Left ventricle myocardium inferior (tissue), 1 donor: Measurements from ENCODE around the gene STK32C. TPM values are rescaled to one million over a fixed set of nuclear protein-coding genes. Genes with fewer than 3 reads are reported as not detected.

ENCODE experiments used
- DNase-seq: peaks from one replicate; pipeline ENCODE4 v3.0.0-alpha.2; 2020
- H3K27ac ChIP-seq: fragments of 200-600 bp; replicated peaks from 2 replicates; pipeline ENCODE4 v1.8.0; 2021
- H3K27me3 ChIP-seq: fragments of 200-600 bp; 2 replicates; pipeline ENCODE4 v1.8.0; 2021; ENCODE audit warnings: low read depth
- H3K36me3 ChIP-seq: fragments of 200-600 bp; 2 replicates; pipeline ENCODE4 v1.8.0; 2021
- H3K4me1 ChIP-seq: fragments of 200-600 bp; 2 replicates; pipeline ENCODE4 v1.8.0; 2021
- H3K4me3 ChIP-seq: fragments of 200-600 bp; 2 replicates; pipeline ENCODE4 v1.8.0; 2021; ENCODE audit warnings: mild to moderate bottlenecking, moderate library complexity
- H3K9me3 ChIP-seq: fragments of 200-600 bp; replicated peaks from 2 replicates; pipeline ENCODE4 v1.8.0; 2021
- CTCF ChIP-seq: fragments of 200-600 bp; IDR thresholded peaks from 2 replicates; pipeline ENCODE4 v1.8.0; 2021; ENCODE audit warnings: antibody characterized with exemption, mild to moderate bottlenecking, borderline replicate concordance
- intact Hi-C: fragments of 100-400 bp; cut with micrococcal nuclease; formaldehyde crosslinking; loops from one replicate; pipeline ENCODE4 v1.11.0; 2022
- total RNA-seq: library from RNA; stranded (reverse); fragmentation: NEBNext Ultra II Directional; extraction: Animal tissue kit (Norgen Biotek cat#: 25700); gene quantifications from one replicate; pipeline ENCODE4 v1.2.1, GENCODE V29; 2021
- donor health status: DM: no; HTN: yes; CAD: no; lungs with severe emphysema.

STK32C gene
- total RNA-seq, 1 donor from 2014 or later, result 4.4 TPM

- intact Hi-C loops, result no loop called here
- H3K27me3 ChIP-seq, result no peaks in the 10 kb centered on the region
- no peak overlapping the region for H3K4me3 ChIP-seq
- H3K4me1 ChIP-seq, result peaks cover 22% of the 10 kb centered on the region
- H3K9me3 ChIP-seq, result peaks cover 9% of the 10 kb centered on the region
- H3K27ac ChIP-seq, result no peak overlapping the region
- no peak for DNase-seq
- no peak for TF ChIP-seq CTCF
- no peaks in the 10 kb centered on the region for H3K36me3 ChIP-seq
Observed at GRCh38 chr10:132309879-132310591, 2.3 kb upstream of the STK32C start.

- Histone ChIP-seq H3K27me3 (no peaks in the 10 kb centered on the region), H3K4me1 (peaks cover 22% of the 10 kb centered on the region), H3K36me3 (no peaks in the 10 kb centered on the region), H3K27ac (no peak overlapping the region), H3K4me3 (no peak overlapping the region), H3K9me3 (peaks cover 7% of the 10 kb centered on the region)
- TF ChIP-seq CTCF, result no peak
- no peak for DNase-seq
- intact Hi-C loops, result no loop called here
Observed at GRCh38 chr10:132309471-132309865, 1.7 kb upstream of the STK32C start.

- Histone ChIP-seq H3K9me3 (peaks cover under 1% of the 10 kb centered on the region), H3K27ac (peak overlapping the region; percentile 77), H3K4me3 (peak overlapping the region; percentile 84), H3K4me1 (peaks cover 22% of the 10 kb centered on the region), H3K36me3 (no peaks in the 10 kb centered on the region), H3K27me3 (no peaks in the 10 kb centered on the region)
- intact Hi-C loops, result no loop called here
- no peak for TF ChIP-seq CTCF
- no peak for DNase-seq
Observed at GRCh38 chr10:132308587-132309470, 1.1 kb upstream of the STK32C start.

- peak overlapping the region; percentile 84 for H3K4me3 ChIP-seq
- peak overlapping the region; percentile 23 for H3K27ac ChIP-seq
- H3K36me3 ChIP-seq, result no peaks in the 10 kb centered on the region
- H3K9me3 ChIP-seq, result no peaks in the 10 kb centered on the region
- intact Hi-C loops, result no loop called here
- DNase-seq, result peak; percentile 33
- TF ChIP-seq CTCF, result no peak
- H3K27me3 ChIP-seq, result no peaks in the 10 kb centered on the region
- H3K4me1 ChIP-seq, result peaks cover 22% of the 10 kb centered on the region
Observed at GRCh38 chr10:132306864-132307751, 642 bp downstream of the STK32C start.

- Histone ChIP-seq H3K27me3 (no peaks in the 10 kb centered on the region), H3K9me3 (no peaks in the 10 kb centered on the region), H3K4me1 (peaks cover 22% of the 10 kb centered on the region), H3K27ac (no peak overlapping the region), H3K4me3 (no peak overlapping the region), H3K36me3 (no peaks in the 10 kb centered on the region)
- TF ChIP-seq CTCF, result no peak
- intact Hi-C loops, result no loop called here
- DNase-seq, result no peak
Observed at GRCh38 chr10:132306343-132306685, 1.4 kb downstream of the STK32C start.
